HFFc6 (cell line): ENCODE data around the gene GRID1. TPM values are rescaled to one million over a fixed set of nuclear protein-coding genes. Genes with fewer than 3 reads are reported as not detected.

Source experiments
- DNase-seq: peaks from one replicate; pipeline ENCODE4 v3.0.0-alpha.2; 2018
- H3K27ac Mint-ChIP-seq: 2 replicates; pipeline ENCODE4 v1.8.0; 2020; ENCODE audit warnings: mild to moderate bottlenecking, mixed read lengths
- H3K27me3 Mint-ChIP-seq: 2 replicates; pipeline ENCODE4 v1.8.0; 2021; ENCODE audit warnings: mild to moderate bottlenecking, moderate library complexity, mixed read lengths; ENCODE audit not compliant: insufficient read depth
- H3K36me3 Mint-ChIP-seq: 2 replicates; pipeline ENCODE4 v1.8.0; 2021; ENCODE audit warnings: low read depth, mixed read lengths
- H3K4me1 Mint-ChIP-seq: 2 replicates; pipeline ENCODE4 v1.8.0; 2020; ENCODE audit warnings: low read depth, mixed read lengths
- H3K4me3 Mint-ChIP-seq: 2 replicates; pipeline ENCODE4 v1.8.0; 2020; ENCODE audit warnings: mild to moderate bottlenecking, moderate library complexity, mixed read lengths
- H3K9me3 Mint-ChIP-seq: 2 replicates; pipeline ENCODE4 v1.8.0; 2020; ENCODE audit warnings: mild to moderate bottlenecking, mixed read lengths
- CTCF ChIP-seq: fragments of 200-600 bp; sonication (generic); IDR thresholded peaks from 2 replicates; pipeline ENCODE4 v1.5.0; 2021; ENCODE audit warnings: antibody characterized with exemption, mild to moderate bottlenecking
- total RNA-seq, 6 experiments: library from RNA; stranded (reverse); fragmentation: NEBNext Ultra II Directional; extraction: Animal tissue kit (Norgen Biotek cat#: 25700); gene quantifications; 2 replicates in 1 of 6; 3 replicates in 5 of 6; pipeline ENCODE4 v1.2.3, GENCODE V29; 2021

GRID1 gene
- total RNA-seq, 6 experiments from 2014 or later = not detected

GRCh38 chr10:86363184-86363832, 3.3 kb downstream of the GRID1 start:
- Mint-ChIP-seq H3K27me3 (peaks cover 18% of the 10 kb centered on the region), H3K36me3 (no peaks in the 10 kb centered on the region), H3K4me3 (no peak overlapping the region), H3K9me3 (no peaks in the 10 kb centered on the region), H3K4me1 (no peaks in the 10 kb centered on the region), H3K27ac (no peak overlapping the region)
- no peak for DNase-seq
- no peak for TF ChIP-seq CTCF

- H3K36me3 Mint-ChIP-seq = no peaks in the 10 kb centered on the region
- no peak for TF ChIP-seq CTCF
- H3K9me3 Mint-ChIP-seq = no peaks in the 10 kb centered on the region
- no peak overlapping the region for H3K4me3 Mint-ChIP-seq
- no peaks in the 10 kb centered on the region for H3K4me1 Mint-ChIP-seq
- no peak overlapping the region for H3K27ac Mint-ChIP-seq
- H3K27me3 Mint-ChIP-seq = peaks cover 16% of the 10 kb centered on the region
- no peak for DNase-seq
Observed at GRCh38 chr10:86362586-86363183, 3.9 kb downstream of the GRID1 start.

GRCh38 chr10:86362129-86362527, 4.5 kb downstream of the GRID1 start:
- TF ChIP-seq CTCF = no peak
- Mint-ChIP-seq H3K4me1 (no peaks in the 10 kb centered on the region), H3K27me3 (peaks cover 18% of the 10 kb centered on the region), H3K36me3 (no peaks in the 10 kb centered on the region), H3K27ac (no peak overlapping the region), H3K4me3 (no peak overlapping the region), H3K9me3 (no peaks in the 10 kb centered on the region)
- DNase-seq = no peak

GRCh38 chr10:86361156-86362128, 5.2 kb downstream of the GRID1 start:
- H3K9me3 Mint-ChIP-seq = no peaks in the 10 kb centered on the region
- H3K27ac Mint-ChIP-seq = no peak overlapping the region
- H3K4me3 Mint-ChIP-seq = no peak overlapping the region
- no peaks in the 10 kb centered on the region for H3K36me3 Mint-ChIP-seq
- no peaks in the 10 kb centered on the region for H3K4me1 Mint-ChIP-seq
- H3K27me3 Mint-ChIP-seq = peaks cover 18% of the 10 kb centered on the region
- no peak for DNase-seq
- TF ChIP-seq CTCF = no peak

- no peaks in the 10 kb centered on the region for H3K4me1 Mint-ChIP-seq
- DNase-seq = no peak
- no peaks in the 10 kb centered on the region for H3K36me3 Mint-ChIP-seq
- no peak overlapping the region for H3K27ac Mint-ChIP-seq
- no peaks in the 10 kb centered on the region for H3K9me3 Mint-ChIP-seq
- peaks cover 17% of the 10 kb centered on the region for H3K27me3 Mint-ChIP-seq
- no peak overlapping the region for H3K4me3 Mint-ChIP-seq
- no peak for TF ChIP-seq CTCF
Observed at GRCh38 chr10:86360657-86361056, 5.9 kb downstream of the GRID1 start.
